Sigmoid colon (tissue), 3 donors: ENCODE measurements around the gene HIF1AN.

Experiments
- CTCF ChIP-seq, 4 experiments: fragments of 450-650 bp in 3 of 4; fragments of 200-600 bp in 1 of 4; IDR thresholded peaks; one replicate each; pipeline ENCODE4 v1.5.1; 2016 to 2019; ENCODE audit warnings: antibody characterized with exemption in 4 of 4, mild to moderate bottlenecking in 3 of 4, moderate library complexity in 2 of 4
- POLR2A ChIP-seq, 2 donors: fragments of 450-650 bp; IDR thresholded peaks; one replicate each; pipeline ENCODE4 v1.6.1; 2016; ENCODE audit warnings: antibody characterized with exemption in 2 of 2, mild to moderate bottlenecking in 2 of 2, moderate library complexity in 2 of 2

GRCh38 chr10:100598166-100598565 is 62.4 kb downstream of the HIF1AN start:
- TF ChIP-seq CTCF (IDR thresholded peaks at IDR 0.05) = no peak
- no peak for TF ChIP-seq POLR2A (IDR thresholded peaks at IDR 0.05)
